Kidney epithelial cell (primary cell): ENCODE data around the gene HNRNPL. TPM values are rescaled to one million over a fixed set of nuclear protein-coding genes. Genes with fewer than 3 reads are reported as not detected.
"Not testable (repeated sequence)": the region's sequence is repeated elsewhere in the genome, so short reads cannot be mapped to it uniquely, and the experiment has no call there.

Experiments used
- DNase-seq: peaks from one replicate; pipeline ENCODE4 v3.0.0-alpha.2; 2010; ENCODE audit warnings: low read depth
- H3K27me3 ChIP-seq: 2 replicates; pipeline ENCODE4 v1.6.0; 2011; ENCODE audit warnings: low read length; ENCODE audit not compliant: control insufficient read depth, insufficient read depth
- H3K36me3 ChIP-seq: 2 replicates; pipeline ENCODE4 v1.5.1; 2011; ENCODE audit warnings: low read length; ENCODE audit not compliant: control insufficient read depth, insufficient read depth
- H3K4me3 ChIP-seq: 2 replicates; pipeline ENCODE4 v1.5.1; 2011; ENCODE audit warnings: low read depth, mild to moderate bottlenecking, control low read depth, low read length
- CTCF ChIP-seq: IDR thresholded peaks from 2 replicates; pipeline ENCODE4 v1.5.1; 2011; ENCODE audit warnings: mild to moderate bottlenecking, moderate library complexity, low read length, control low read depth, inconsistent platforms; ENCODE audit not compliant: insufficient read depth, poor library complexity, severe bottlenecking
- total RNA-seq: library from RNA; depleted of rRNA; stranded (reverse); fragments of >200 nt; gene quantifications from 2 replicates; pipeline ENCODE4 v1.2.3, GENCODE V29; 2015

HNRNPL gene
- total RNA-seq, 1 donor from 2014 or later: 192 TPM

GRCh38 chr19:38826856-38827551 lies 22.8 kb downstream of the HNRNPL start:
- Histone ChIP-seq H3K36me3 (peaks cover 3% of the 10 kb centered on the region), H3K4me3 (no peak overlapping the region), H3K27me3 (no peaks in the 10 kb centered on the region)
- TF ChIP-seq CTCF: no peak
- no peak for DNase-seq

- H3K4me3 ChIP-seq, DNase-seq, H3K36me3 ChIP-seq, H3K27me3 ChIP-seq: not testable (repeated sequence)
Observed at GRCh38 chr19:38825936-38826335, 23.9 kb downstream of the HNRNPL start.

- not testable (repeated sequence) for H3K4me3 ChIP-seq, H3K27me3 ChIP-seq, DNase-seq, H3K36me3 ChIP-seq
Observed at GRCh38 chr19:38821230-38821825, 28.5 kb downstream of the HNRNPL start.

- Histone ChIP-seq H3K4me3 (no peak overlapping the region), H3K36me3 (no peaks in the 10 kb centered on the region), H3K27me3 (no peaks in the 10 kb centered on the region)
- TF ChIP-seq CTCF: no peak
- no peak for DNase-seq
Observed at GRCh38 chr19:38819231-38819920, 30.4 kb downstream of the HNRNPL start.

GRCh38 chr19:38817081-38817480 lies 32.7 kb downstream of the HNRNPL start:
- Histone ChIP-seq H3K27me3 (no peaks in the 10 kb centered on the region), H3K4me3 (no peak overlapping the region), H3K36me3 (no peaks in the 10 kb centered on the region)
- TF ChIP-seq CTCF: no peak
- no peak for DNase-seq

GRCh38 chr19:38816131-38816750 lies 33.5 kb downstream of the HNRNPL start:
- Histone ChIP-seq H3K4me3 (no peak overlapping the region), H3K36me3 (no peaks in the 10 kb centered on the region), H3K27me3 (no peaks in the 10 kb centered on the region)
- DNase-seq: no peak
- no peak for TF ChIP-seq CTCF
